HCT116 (cell line): ENCODE results near the gene C6orf47. TPM values are rescaled to one million over a fixed set of nuclear protein-coding genes. Genes with fewer than 3 reads are reported as not detected.
A peak's percentile ranks its signal among the peaks of the same experiment; 100 is the strongest.

Experiments used
- ATAC-seq: fragments of 200-7000 bp; cut with Tn5 transposase; 2 replicates; pipeline ENCODE4 v1.9.1; 2020; ENCODE audit warnings: mild to moderate bottlenecking, moderate library complexity
- BruUV-seq: library from RNA; stranded (reverse); fragments of 400-500 nt; replicated peaks from 2 replicates; lab custom pipeline; 2021; lab: Mats Ljungman, UMichigan
- CTCF ChIA-PET: fragments of 300-600 bp; sonication (Branson Sonifier 250); formaldehyde crosslinking; loops from one replicate; lab custom pipeline; 2021; ENCODE audit warnings: antibody characterized with exemption; lab: Charles Lee
- POLR2A ChIA-PET: fragments of 300-600, 350-600 bp; sonication (Branson Sonifier 250); formaldehyde crosslinking; loops from one replicate; lab custom pipeline; 2021; ENCODE audit warnings: antibody characterized with exemption; lab: Charles Lee
- RAD21 ChIA-PET, 2 experiments: fragments of 300-600 bp; sonication (Branson Sonifier 250); formaldehyde crosslinking; loops; one replicate each; lab custom pipeline; 2023; ENCODE audit warnings: low total read pairs in 2 of 2; ENCODE audit not compliant: uncharacterized antibody in 2 of 2, unreplicated experiment in 2 of 2, low non-redundant PET in 1 of 2; lab: Charles Lee
- DNase-seq: peaks from one replicate; pipeline ENCODE4 v3.0.0-alpha.2; 2010; ENCODE audit warnings: low read depth, low spot score
- H2AFZ ChIP-seq: fragments of 200-600 bp; shearing (Covaris generic), sonication (generic); 2 replicates; pipeline ENCODE4 v1.6.1; 2017; ENCODE audit warnings: low read depth, mixed run types, mixed read lengths, antibody characterized with exemption, low read length; ENCODE audit not compliant: poor library complexity, severe bottlenecking
- H3K27ac ChIP-seq: 2 replicates; pipeline ENCODE4 v1.5.1; 2012; ENCODE audit warnings: low read depth, low read length
- H3K27me3 ChIP-seq: fragments of 200-600 bp; sonication (generic); 2 replicates; pipeline ENCODE4 v1.6.1; 2016; ENCODE audit warnings: mixed run types, low read length, mixed read lengths; ENCODE audit not compliant: insufficient read depth
- H3K36me3 ChIP-seq, 2 experiments: fragments of 200-500 bp in 1 of 2; fragments of 200-600 bp in 1 of 2; sonication (Bioruptor generic) in 1 of 2; sonication (generic) in 1 of 2; 2 replicates each; pipeline versions ENCODE4 v1.5.1 to v1.6.1; 2014 to 2016; ENCODE audit warnings: low read length in 2 of 2, inconsistent platforms in 1 of 2, mixed read lengths in 1 of 2, mixed run types in 1 of 2; ENCODE audit not compliant: insufficient read depth in 2 of 2, control insufficient read depth in 1 of 2
- H3K4me1 ChIP-seq, 2 experiments: fragments of 200-600 bp in 1 of 2; sonication (generic) in 1 of 2; 2 replicates each; pipeline versions ENCODE4 v1.5.1 to v1.6.1; 2012 to 2017; ENCODE audit warnings: low read length in 2 of 2, inconsistent platforms in 1 of 2, mild to moderate bottlenecking in 1 of 2, mixed read lengths in 1 of 2, mixed run types in 1 of 2, moderate library complexity in 1 of 2; ENCODE audit not compliant: insufficient read depth in 2 of 2, control insufficient read depth in 1 of 2
- H3K4me2 ChIP-seq: fragments of 200-600 bp; sonication (generic); 2 replicates; pipeline ENCODE4 v1.6.1; 2017; ENCODE audit warnings: mixed run types, low read length, mixed read lengths
- H3K4me3 ChIP-seq, 2 experiments: fragments of 200-600 bp in 1 of 2; sonication (generic) in 1 of 2; replicated peaks in 1 of 2; 2 replicates each; pipeline ENCODE4 v1.5.1; 2011 to 2016; ENCODE audit warnings: low read length in 2 of 2, control low read depth in 1 of 2, low read depth in 1 of 2, mild to moderate bottlenecking in 1 of 2, mixed read lengths in 1 of 2, mixed run types in 1 of 2
- H3K79me2 ChIP-seq: fragments of 200-600 bp; sonication (generic); 2 replicates; pipeline ENCODE4 v1.6.1; 2017; ENCODE audit warnings: mild to moderate bottlenecking, mixed run types, low read length, moderate library complexity, mixed read lengths; ENCODE audit not compliant: insufficient read depth
- H3K9ac ChIP-seq: fragments of 200-600 bp; sonication (generic); 2 replicates; pipeline ENCODE4 v1.6.1; 2016; ENCODE audit warnings: low read length, mixed read lengths
- H3K9me2 ChIP-seq: fragments of 200-600 bp; sonication (generic), shearing (Covaris generic); 2 replicates; pipeline ENCODE4 v1.6.1; 2017; ENCODE audit warnings: mixed run types, mild to moderate bottlenecking, moderate library complexity; ENCODE audit not compliant: insufficient read depth
- H3K9me3 ChIP-seq, 2 experiments: fragments of 200-500 bp in 1 of 2; fragments of 200-600 bp in 1 of 2; sonication (Bioruptor generic) in 1 of 2; sonication (generic) in 1 of 2; 2 replicates each; pipeline ENCODE4 v1.6.1; 2014 to 2017; ENCODE audit warnings: low read length in 2 of 2, mixed read lengths in 2 of 2, inconsistent platforms in 1 of 2, low read depth in 1 of 2, mild to moderate bottlenecking in 1 of 2, mixed run types in 1 of 2, moderate library complexity in 1 of 2; ENCODE audit not compliant: control insufficient read depth in 1 of 2, insufficient read depth in 1 of 2
- H4K20me1 ChIP-seq: fragments of 200-600 bp; sonication (generic), shearing (Covaris generic); 2 replicates; pipeline ENCODE4 v1.6.1; 2017; ENCODE audit warnings: mixed run types, mild to moderate bottlenecking, moderate library complexity; ENCODE audit not compliant: insufficient read depth
- ATF3 ChIP-seq: IDR thresholded peaks from 2 replicates; pipeline ENCODE4 v1.6.1; 2012
- CBX3 ChIP-seq: IDR thresholded peaks from 2 replicates; pipeline ENCODE4 v1.6.1; 2012; ENCODE audit warnings: low read depth
- CTCF ChIP-seq, 3 experiments: fragments of 200-600 bp in 1 of 3; sonication (generic) in 1 of 3; IDR thresholded peaks in 2 of 3; conservative IDR thresholded peaks in 1 of 3; 2 replicates each; pipeline ENCODE4 v1.5.1; 2012 to 2017; ENCODE audit warnings: low read depth in 2 of 3, low read length in 2 of 3, antibody characterized with exemption in 1 of 3, borderline replicate concordance in 1 of 3, control low read depth in 1 of 3, mild to moderate bottlenecking in 1 of 3, mixed read lengths in 1 of 3, mixed run types in 1 of 3, moderate library complexity in 1 of 3; ENCODE audit not compliant: insufficient read depth in 1 of 3
- ELF1 ChIP-seq: IDR thresholded peaks from 2 replicates; pipeline ENCODE4 v1.6.1; 2012; ENCODE audit warnings: low read depth, borderline replicate concordance
- POLR2A ChIP-seq: IDR thresholded peaks from 2 replicates; pipeline ENCODE4 v1.7.0; 2011; ENCODE audit warnings: borderline replicate concordance; ENCODE audit not compliant: insufficient read depth, insufficient read length; ENCODE audit errors: extremely low read depth
- POLR2AphosphoS5 ChIP-seq: IDR thresholded peaks from 2 replicates; pipeline ENCODE4 v1.6.1; 2011; ENCODE audit warnings: mild to moderate bottlenecking, low read depth, low read length, moderate library complexity
- REST ChIP-seq: IDR thresholded peaks from 2 replicates; pipeline ENCODE4 v1.6.1; 2012; ENCODE audit warnings: low read depth
- ZNF274 ChIP-seq: fragments of 200-500 bp; sonication (Bioruptor generic); IDR thresholded peaks from 2 replicates; pipeline ENCODE4 v1.6.1; 2014; ENCODE audit warnings: mild to moderate bottlenecking, low read depth, low read length, inconsistent platforms
- intact Hi-C: fragments of 100-400 bp; cut with micrococcal nuclease; formaldehyde crosslinking; loops from 2 replicates; pipeline ENCODE4 v1.10.0; 2022
- total RNA-seq: library from RNA; stranded (reverse); gene quantifications from one replicate; pipeline ENCODE4 v1.2.1, GENCODE V29; 2021; ENCODE audit not compliant: unreplicated experiment

Gene C6orf47
- total RNA-seq, 1 experiment from 2014 or later, result 13.4 TPM

- no peak overlapping the region for H2AFZ ChIP-seq
- no peak overlapping the region for H3K4me2 ChIP-seq
- ChIA-PET RAD21 (no interaction called here), CTCF (no interaction called here), POLR2A (no interaction called here)
- intact Hi-C loops, result no loop called here
- no peaks in the 10 kb centered on the region for H3K9me2 ChIP-seq
- peaks cover 67% of the 10 kb centered on the region for H3K79me2 ChIP-seq
- H4K20me1 ChIP-seq, result no peaks in the 10 kb centered on the region
- H3K27me3 ChIP-seq, result no peaks in the 10 kb centered on the region
- no peaks in the 10 kb centered on the region for H3K4me1 ChIP-seq
- H3K27ac ChIP-seq, result no peak overlapping the region
- no peak overlapping the region for H3K4me3 ChIP-seq
- peaks cover 62 to 95% of the 10 kb centered on the region in 2 experiments for H3K36me3 ChIP-seq
- H3K9me3 ChIP-seq, result no peaks in the 10 kb centered on the region
- peak; percentile 24; the same call in 1 of the 2 replicates for ATAC-seq
- H3K9ac ChIP-seq, result no peak overlapping the region
- TF ChIP-seq POLR2AphosphoS5 (0 out of 2 replicates have a peak, but pooled peaks have one; percentile 11), REST (no peak), CBX3 (no peak), POLR2A (no peak)
- BruUV-seq, result no TSS peak
- DNase-seq, result no peak
Observed at GRCh38 chr6:31631681-31632278, 28.8 kb downstream of the C6orf47 start.

- POLR2A ChIA-PET, result no interaction called here
- Histone ChIP-seq H3K4me2 (no peak overlapping the region), H3K79me2 (peaks cover 72% of the 10 kb centered on the region), H3K4me3 (no peak overlapping the region), H3K9me2 (no peaks in the 10 kb centered on the region), H3K27ac (no peak overlapping the region), H3K9me3 (no peaks in the 10 kb centered on the region), H3K9ac (no peak overlapping the region), H4K20me1 (no peaks in the 10 kb centered on the region), H3K27me3 (no peaks in the 10 kb centered on the region), H3K4me1 (no peaks in the 10 kb centered on the region), H3K36me3 (peaks cover 63 to 95% of the 10 kb centered on the region in 2 experiments), H2AFZ (no peak overlapping the region)
- no peak for ATAC-seq
- RAD21 ChIA-PET, result no interaction called here
- DNase-seq, result no peak
- CTCF ChIA-PET, result no interaction called here
- intact Hi-C loops, result no loop called here
- TSS peak; percentile 6 for BruUV-seq
- TF ChIP-seq REST (no peak), ZNF274 (no peak), CTCF (IDR thresholded peaks at IDR 0.05 in 2 of 3, conservative IDR thresholded peaks at IDR 0.05 in 1 of 3; ENCODE audit: borderline replicate concordance in 1 of 3, insufficient read depth in 1 of 3, low read depth in 2 of 3, low read length in 2 of 3) (no peak), ATF3 (no peak), ELF1 (no peak)
Observed at GRCh38 chr6:31631209-31631608, 29.4 kb downstream of the C6orf47 start.
